Uterus (tissue), 2 donors: ENCODE measurements around the gene PRC1.

Experiments
- POLR2A ChIP-seq, 2 donors: fragments of 450-650 bp; IDR thresholded peaks; one replicate each; pipeline ENCODE4 v1.6.1; 2016; ENCODE audit warnings: antibody characterized with exemption in 2 of 2, mild to moderate bottlenecking in 1 of 2, moderate library complexity in 1 of 2
- TF ChIP-seq, protein P1 (sequence below), 4 experiments: fragments of 200-600 bp in 2 of 4; fragments of 450-650 bp in 2 of 4; sonication (generic) in 2 of 4; IDR thresholded peaks; one replicate each; pipeline ENCODE4 v1.5.1; 2016 to 2019; ENCODE audit warnings: antibody characterized with exemption in 4 of 4, mild to moderate bottlenecking in 2 of 4, moderate library complexity in 1 of 4

DNA sequence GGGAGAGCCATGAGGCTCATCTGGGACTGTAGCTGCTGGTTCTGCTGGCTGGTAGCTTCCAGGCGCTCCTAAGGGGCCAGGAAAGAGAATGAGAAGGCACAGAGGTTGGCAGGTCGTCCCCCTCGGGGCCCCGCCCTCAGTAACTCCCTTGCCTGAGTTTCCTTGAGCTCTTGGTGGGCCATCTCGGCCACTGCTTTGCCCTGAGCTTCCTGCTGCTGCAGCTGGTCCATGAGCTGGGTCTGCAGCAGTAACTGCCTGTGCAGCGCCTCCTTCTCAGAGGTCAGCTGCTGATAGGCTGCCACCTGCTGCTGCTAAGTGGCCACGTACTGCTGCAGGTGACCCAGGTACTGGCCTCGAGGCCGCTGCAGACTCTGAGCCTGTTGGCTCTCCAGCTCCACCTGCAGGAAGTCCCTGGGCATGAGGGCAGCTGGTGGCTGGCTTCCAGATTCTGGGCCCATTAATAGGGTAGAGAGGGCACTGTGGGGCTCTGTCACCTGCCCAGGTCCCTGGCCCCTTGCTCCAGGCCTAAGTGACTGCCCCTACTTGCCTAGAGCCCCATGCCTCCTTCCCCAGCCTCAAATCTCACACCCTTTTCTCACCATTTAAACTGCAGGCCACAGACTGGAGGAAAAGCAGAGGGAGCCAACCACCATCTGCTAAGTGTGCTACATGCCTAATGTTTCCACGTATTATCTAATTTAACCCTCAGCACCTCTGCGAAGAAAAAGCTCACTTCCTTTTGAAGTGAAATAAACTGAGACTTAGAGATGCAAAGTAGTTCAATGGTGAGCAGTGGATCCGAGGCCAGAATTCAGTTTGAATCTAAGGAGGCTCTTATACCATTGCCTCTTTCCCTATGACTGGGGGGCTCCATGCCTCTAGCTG, 38.8 kb upstream of the PRC1 start:
- TF ChIP-seq, protein P1, sequence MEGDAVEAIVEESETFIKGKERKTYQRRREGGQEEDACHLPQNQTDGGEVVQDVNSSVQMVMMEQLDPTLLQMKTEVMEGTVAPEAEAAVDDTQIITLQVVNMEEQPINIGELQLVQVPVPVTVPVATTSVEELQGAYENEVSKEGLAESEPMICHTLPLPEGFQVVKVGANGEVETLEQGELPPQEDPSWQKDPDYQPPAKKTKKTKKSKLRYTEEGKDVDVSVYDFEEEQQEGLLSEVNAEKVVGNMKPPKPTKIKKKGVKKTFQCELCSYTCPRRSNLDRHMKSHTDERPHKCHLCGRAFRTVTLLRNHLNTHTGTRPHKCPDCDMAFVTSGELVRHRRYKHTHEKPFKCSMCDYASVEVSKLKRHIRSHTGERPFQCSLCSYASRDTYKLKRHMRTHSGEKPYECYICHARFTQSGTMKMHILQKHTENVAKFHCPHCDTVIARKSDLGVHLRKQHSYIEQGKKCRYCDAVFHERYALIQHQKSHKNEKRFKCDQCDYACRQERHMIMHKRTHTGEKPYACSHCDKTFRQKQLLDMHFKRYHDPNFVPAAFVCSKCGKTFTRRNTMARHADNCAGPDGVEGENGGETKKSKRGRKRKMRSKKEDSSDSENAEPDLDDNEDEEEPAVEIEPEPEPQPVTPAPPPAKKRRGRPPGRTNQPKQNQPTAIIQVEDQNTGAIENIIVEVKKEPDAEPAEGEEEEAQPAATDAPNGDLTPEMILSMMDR (IDR thresholded peaks at IDR 0.05): peak in 2 of 4 experiments; percentile 23 to 24
- TF ChIP-seq POLR2A (IDR thresholded peaks at IDR 0.05): no peak
